Activated T-helper 9 cell treated with anti-CD3 and anti-CD28 coated beads, Interleukin-2, amount 50 U/mL, for 16 hours (primary cell): ENCODE measurements around the gene AKAP12.
"Not testable (repeated sequence)": the region's sequence is repeated elsewhere in the genome, so short reads cannot be mapped to it uniquely, and the experiment has no call there.

Source experiments
- DNase-seq: peaks from one replicate; pipeline ENCODE4 v3.0.0-alpha.2; 2020; ENCODE audit warnings: low read depth

Gene AKAP12

GRCh38 chr6:151350442-151351145 lies 110.8 kb downstream of the AKAP12 start:
- no peak for DNase-seq

DNA sequence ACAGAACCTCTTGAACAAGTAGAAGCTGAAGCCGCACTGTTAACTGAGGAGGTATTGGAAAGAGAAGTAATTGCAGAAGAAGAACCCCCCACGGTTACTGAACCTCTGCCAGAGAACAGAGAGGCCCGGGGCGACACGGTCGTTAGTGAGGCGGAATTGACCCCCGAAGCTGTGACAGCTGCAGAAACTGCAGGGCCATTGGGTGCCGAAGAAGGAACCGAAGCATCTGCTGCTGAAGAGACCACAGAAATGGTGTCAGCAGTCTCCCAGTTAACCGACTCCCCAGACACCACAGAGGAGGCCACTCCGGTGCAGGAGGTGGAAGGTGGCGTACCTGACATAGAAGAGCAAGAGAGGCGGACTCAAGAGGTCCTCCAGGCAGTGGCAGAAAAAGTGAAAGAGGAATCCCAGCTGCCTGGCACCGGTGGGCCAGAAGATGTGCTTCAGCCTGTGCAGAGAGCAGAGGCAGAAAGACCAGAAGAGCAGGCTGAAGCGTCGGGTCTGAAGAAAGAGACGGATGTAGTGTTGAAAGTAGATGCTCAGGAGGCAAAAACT lies 111.5 kb downstream of the AKAP12 start:
- no peak for DNase-seq

GRCh38 chr6:151351731-151352130 lies 112.0 kb downstream of the AKAP12 start:
- DNase-seq: no peak

GRCh38 chr6:151352410-151353396 lies 112.9 kb downstream of the AKAP12 start:
- no peak for DNase-seq

GRCh38 chr6:151353795-151354194 lies 114.0 kb downstream of the AKAP12 start:
- DNase-seq: no peak

- DNase-seq: not testable (repeated sequence)
Observed at GRCh38 chr6:151356983-151357382, 117.2 kb downstream of the AKAP12 start.

DNA sequence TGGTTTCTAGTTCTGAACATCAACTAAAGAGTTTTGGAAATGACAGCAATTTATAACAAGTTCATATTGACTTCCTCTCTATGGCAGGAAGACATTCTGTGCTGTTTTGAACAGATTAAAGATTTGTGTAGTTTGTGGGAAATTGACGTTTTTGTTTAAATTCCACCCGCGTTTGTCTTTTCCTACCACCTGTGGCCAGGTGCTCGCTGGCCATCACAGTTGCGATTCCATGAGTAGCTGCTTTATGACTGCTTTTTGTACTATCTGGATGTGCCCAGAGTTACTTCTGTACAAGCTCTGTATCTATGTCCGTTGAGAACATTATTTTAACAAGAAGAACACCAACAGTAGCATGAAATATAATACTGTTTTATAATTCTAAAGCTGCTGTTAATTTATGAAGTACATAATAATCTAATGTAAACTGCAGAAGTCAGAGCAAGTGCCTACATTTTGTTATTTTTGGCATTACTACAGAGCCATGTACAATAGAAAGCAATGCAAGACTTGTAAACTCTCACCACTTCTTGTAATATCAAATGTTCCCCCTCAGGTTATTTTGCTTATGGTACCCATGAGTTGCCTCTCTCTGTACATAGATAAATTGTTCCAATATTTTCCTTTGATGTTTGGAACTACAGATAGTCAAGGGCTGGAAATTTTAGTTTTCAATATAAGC lies 118.1 kb downstream of the AKAP12 start:
- no peak for DNase-seq

- no peak for DNase-seq
Observed at GRCh38 chr6:151358475-151358874, 118.7 kb downstream of the AKAP12 start.

GRCh38 chr6:151359486-151359885 lies 119.7 kb downstream of the AKAP12 start:
- DNase-seq: no peak

DNA sequence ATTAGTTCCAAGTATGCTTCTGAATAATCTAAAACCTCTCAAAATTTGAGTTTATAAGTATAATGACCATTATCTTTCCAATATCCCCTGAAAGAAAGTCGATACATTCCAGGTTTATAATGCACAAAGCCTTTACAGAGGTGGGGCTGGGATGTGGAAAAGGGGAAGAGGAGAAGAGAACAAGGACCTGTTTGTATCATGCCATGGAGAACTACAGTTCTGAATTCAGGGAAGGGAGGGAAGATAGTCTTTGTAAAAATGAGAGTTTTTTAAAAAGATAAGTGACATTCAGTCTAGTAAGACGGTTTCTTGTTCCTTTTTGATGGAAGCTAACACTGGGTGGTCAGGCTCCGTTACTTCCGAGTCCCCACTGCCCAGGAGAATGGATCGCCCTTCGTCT lies 125.5 kb downstream of the AKAP12 start:
- DNase-seq: no peak

DNA sequence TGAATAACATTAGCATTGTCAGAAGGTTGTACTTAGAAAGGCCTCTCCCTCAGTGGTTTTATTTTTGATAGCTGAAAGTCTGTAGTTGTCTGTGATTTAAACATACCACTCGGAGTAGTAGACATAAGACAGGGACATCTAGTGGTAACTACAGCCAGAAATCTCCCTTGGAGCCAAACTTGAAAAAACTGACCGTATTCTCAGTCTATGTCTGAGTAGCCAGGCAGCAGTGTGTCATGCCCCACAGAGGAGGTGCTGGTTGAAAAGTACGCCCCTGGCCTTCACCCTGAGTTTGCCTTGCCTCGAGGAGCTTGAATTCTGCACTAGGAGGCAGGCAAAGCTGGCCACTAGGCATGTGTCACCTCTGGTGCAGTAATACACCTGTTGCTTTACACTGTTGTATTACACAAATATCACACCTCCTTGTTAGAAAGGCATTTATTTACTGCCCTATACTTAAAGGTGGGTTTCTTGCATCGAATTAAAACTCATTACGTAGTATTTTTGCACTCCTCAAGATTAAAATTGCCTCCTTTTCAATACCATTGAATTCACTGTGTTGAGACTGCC lies 130.8 kb downstream of the AKAP12 start:
- no peak for DNase-seq

DNA sequence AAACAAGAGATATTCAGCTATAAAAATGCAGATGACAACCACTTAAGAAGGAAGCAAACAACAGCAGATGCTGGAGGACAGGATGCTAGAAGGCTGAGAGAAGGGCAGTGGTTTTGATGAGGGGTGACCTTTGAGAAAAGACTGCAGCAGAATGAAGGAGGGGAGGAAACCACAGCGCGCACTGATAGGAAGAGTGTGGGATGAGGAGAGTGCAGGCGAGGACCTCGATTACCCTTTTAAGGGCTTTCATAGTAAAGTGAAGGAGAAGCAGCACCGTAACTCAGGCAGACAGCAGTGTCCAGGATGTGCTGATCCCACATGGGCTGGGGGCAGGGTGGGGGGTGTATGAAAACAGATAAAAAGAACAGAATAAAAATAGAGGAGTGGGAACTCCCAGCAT lies 132.4 kb downstream of the AKAP12 start:
- no peak for DNase-seq

GRCh38 chr6:151374036-151374683 lies 134.4 kb downstream of the AKAP12 start:
- DNase-seq: no peak

DNA sequence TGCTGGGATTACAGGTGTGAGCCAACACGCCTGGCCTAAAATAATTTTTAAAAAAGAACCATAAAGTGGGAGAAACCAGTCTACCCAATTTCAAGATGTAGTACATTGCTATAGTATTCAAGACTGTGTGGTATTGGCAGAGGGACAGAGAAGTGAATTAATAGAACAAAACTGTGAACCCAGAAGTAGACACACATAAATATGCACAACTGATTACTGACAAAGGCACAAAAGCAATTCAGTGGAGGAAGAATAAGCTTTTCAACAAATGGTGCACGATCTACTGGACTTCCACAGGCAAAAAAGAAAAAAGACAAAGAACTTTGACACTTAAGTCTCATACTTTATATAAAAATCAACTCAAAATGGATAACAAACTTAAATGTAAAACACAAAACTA lies 136.1 kb downstream of the AKAP12 start:
- DNase-seq: no peak

GRCh38 chr6:151376440-151376839 lies 136.7 kb downstream of the AKAP12 start:
- DNase-seq: no peak

- DNase-seq: no peak
Observed at GRCh38 chr6:151377095-151377494, 137.3 kb downstream of the AKAP12 start.

- DNase-seq: no peak
Observed at GRCh38 chr6:151379933-151380847, 140.4 kb downstream of the AKAP12 start.

GRCh38 chr6:151380848-151381205 lies 141.1 kb downstream of the AKAP12 start:
- no peak for DNase-seq

GRCh38 chr6:151381722-151382121 lies 142.0 kb downstream of the AKAP12 start:
- no peak for DNase-seq

GRCh38 chr6:151382631-151383030 lies 142.9 kb downstream of the AKAP12 start:
- not testable (repeated sequence) for DNase-seq
